ENCODE results near the gene SIGLEC15.

DNA sequence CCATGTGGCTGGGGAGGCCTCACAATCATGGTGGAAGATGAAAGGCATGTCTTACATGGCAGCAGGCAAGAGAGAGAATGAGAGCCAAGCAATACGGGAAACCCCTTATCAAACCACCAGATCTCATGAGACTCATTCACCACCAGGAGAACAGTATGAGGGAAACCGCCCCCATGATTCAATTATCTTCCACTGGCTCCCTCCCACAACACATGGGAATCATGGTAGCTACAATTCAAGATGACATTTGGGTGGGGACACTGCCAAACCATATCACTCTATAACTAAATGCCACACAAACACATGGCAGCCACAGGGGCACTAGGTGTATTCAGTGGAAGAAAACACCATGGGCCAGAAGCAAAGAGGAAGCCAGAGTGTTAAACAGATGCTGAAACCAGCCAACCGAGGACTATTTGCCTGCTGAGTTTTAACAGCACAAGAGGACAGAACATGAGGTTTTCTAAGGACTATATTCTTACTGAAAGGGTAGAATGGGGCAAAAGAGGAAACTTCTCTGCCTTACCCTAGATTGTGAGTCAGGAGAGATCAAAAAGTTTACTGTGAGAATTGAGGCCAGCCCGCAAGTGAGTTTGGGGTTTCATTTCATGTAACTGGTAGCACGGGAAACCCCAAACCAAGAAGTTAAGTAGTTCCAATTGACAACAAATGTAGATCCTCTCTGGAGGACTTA is 49.2 kb downstream of the SIGLEC15 start:
- TF ChIP-seq, protein P1, sequence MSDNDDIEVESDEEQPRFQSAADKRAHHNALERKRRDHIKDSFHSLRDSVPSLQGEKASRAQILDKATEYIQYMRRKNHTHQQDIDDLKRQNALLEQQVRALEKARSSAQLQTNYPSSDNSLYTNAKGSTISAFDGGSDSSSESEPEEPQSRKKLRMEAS (IDR thresholded peaks at IDR 0.05): no peak
- no peak for TF ChIP-seq YY1 (IDR thresholded peaks at IDR 0.05; ENCODE audit: low read depth)
- TF ChIP-seq TCF12 (IDR thresholded peaks at IDR 0.05; ENCODE audit: low read depth): no peak
- TF ChIP-seq, protein P2, sequence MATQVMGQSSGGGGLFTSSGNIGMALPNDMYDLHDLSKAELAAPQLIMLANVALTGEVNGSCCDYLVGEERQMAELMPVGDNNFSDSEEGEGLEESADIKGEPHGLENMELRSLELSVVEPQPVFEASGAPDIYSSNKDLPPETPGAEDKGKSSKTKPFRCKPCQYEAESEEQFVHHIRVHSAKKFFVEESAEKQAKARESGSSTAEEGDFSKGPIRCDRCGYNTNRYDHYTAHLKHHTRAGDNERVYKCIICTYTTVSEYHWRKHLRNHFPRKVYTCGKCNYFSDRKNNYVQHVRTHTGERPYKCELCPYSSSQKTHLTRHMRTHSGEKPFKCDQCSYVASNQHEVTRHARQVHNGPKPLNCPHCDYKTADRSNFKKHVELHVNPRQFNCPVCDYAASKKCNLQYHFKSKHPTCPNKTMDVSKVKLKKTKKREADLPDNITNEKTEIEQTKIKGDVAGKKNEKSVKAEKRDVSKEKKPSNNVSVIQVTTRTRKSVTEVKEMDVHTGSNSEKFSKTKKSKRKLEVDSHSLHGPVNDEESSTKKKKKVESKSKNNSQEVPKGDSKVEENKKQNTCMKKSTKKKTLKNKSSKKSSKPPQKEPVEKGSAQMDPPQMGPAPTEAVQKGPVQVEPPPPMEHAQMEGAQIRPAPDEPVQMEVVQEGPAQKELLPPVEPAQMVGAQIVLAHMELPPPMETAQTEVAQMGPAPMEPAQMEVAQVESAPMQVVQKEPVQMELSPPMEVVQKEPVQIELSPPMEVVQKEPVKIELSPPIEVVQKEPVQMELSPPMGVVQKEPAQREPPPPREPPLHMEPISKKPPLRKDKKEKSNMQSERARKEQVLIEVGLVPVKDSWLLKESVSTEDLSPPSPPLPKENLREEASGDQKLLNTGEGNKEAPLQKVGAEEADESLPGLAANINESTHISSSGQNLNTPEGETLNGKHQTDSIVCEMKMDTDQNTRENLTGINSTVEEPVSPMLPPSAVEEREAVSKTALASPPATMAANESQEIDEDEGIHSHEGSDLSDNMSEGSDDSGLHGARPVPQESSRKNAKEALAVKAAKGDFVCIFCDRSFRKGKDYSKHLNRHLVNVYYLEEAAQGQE (IDR thresholded peaks at IDR 0.05; ENCODE audit: low read depth): no peak
